OCI-LY1 (cell line): Measurements from ENCODE around the gene STX8.

ENCODE experiments used
- H2AFZ ChIP-seq: fragments of 200-600 bp; sonication (generic), shearing (Covaris generic); 2 replicates; pipeline ENCODE4 v1.6.0; 2014; ENCODE audit warnings: antibody characterized with exemption, mild to moderate bottlenecking, low read length
- H3F3A ChIP-seq: fragments of 200-600 bp; sonication (generic), shearing (Covaris generic); 2 replicates; pipeline ENCODE4 v1.6.0; 2014; ENCODE audit warnings: mild to moderate bottlenecking, antibody characterized with exemption, low read length, moderate library complexity; ENCODE audit not compliant: insufficient read depth
- H3K27ac ChIP-seq: fragments of 200-600 bp; sonication (generic); 2 replicates; pipeline ENCODE4 v1.5.1; 2014; ENCODE audit warnings: low read length, mixed run types, mild to moderate bottlenecking, low read depth; ENCODE audit not compliant: poor library complexity, severe bottlenecking
- H3K27me3 ChIP-seq: fragments of 200-600 bp; sonication (generic); 2 replicates; pipeline ENCODE4 v1.6.0; 2014; ENCODE audit warnings: antibody characterized with exemption, mild to moderate bottlenecking, low read length, moderate library complexity; ENCODE audit not compliant: insufficient read depth
- H3K36me3 ChIP-seq: fragments of 200-600 bp; sonication (generic); 2 replicates; pipeline ENCODE4 v1.6.1; 2014; ENCODE audit warnings: mild to moderate bottlenecking, antibody characterized with exemption, low read length, moderate library complexity, mixed read lengths; ENCODE audit not compliant: insufficient read depth
- H3K4me1 ChIP-seq: fragments of 200-600 bp; sonication (generic); 2 replicates; pipeline ENCODE4 v1.5.1; 2014; ENCODE audit warnings: mild to moderate bottlenecking, low read length, moderate library complexity; ENCODE audit not compliant: insufficient read depth, severe bottlenecking
- H3K4me2 ChIP-seq: fragments of 200-600 bp; sonication (generic), shearing (Covaris generic); 2 replicates; pipeline ENCODE4 v1.6.1; 2014; ENCODE audit warnings: low read length
- H3K4me3 ChIP-seq: fragments of 200-600 bp; sonication (generic); 2 replicates; pipeline ENCODE4 v1.5.1; 2014; ENCODE audit warnings: low read length, low read depth, mild to moderate bottlenecking, mixed read lengths; ENCODE audit not compliant: poor library complexity, severe bottlenecking
- H3K79me2 ChIP-seq: fragments of 200-600 bp; shearing (Covaris generic); 2 replicates; pipeline ENCODE4 v1.6.1; 2016; ENCODE audit warnings: mixed run types, low read length, mixed read lengths; ENCODE audit not compliant: insufficient read depth
- H3K9ac ChIP-seq: fragments of 200-600 bp; sonication (generic), shearing (Covaris generic); 2 replicates; pipeline ENCODE4 v1.6.1; 2014; ENCODE audit warnings: mild to moderate bottlenecking, low read length, mixed read lengths
- H3K9me2 ChIP-seq: fragments of 200-600 bp; sonication (generic), shearing (Covaris generic); 2 replicates; pipeline ENCODE4 v1.6.1; 2014; ENCODE audit warnings: low read depth, mild to moderate bottlenecking, low read length, mixed read lengths
- H3K9me3 ChIP-seq: fragments of 200-600 bp; shearing (Covaris generic); 2 replicates; pipeline ENCODE4 v1.6.1; 2014; ENCODE audit warnings: low read length, mixed read lengths
- H4K20me1 ChIP-seq: fragments of 200-600 bp; sonication (generic), shearing (Covaris generic); 2 replicates; pipeline ENCODE4 v1.6.0; 2016; ENCODE audit warnings: mild to moderate bottlenecking, low read length; ENCODE audit not compliant: insufficient read depth
- EZH2 ChIP-seq: fragments of 200-600 bp; sonication (generic), shearing (Covaris generic); IDR thresholded peaks from 2 replicates; pipeline ENCODE4 v1.8.0; 2017; ENCODE audit warnings: borderline replicate concordance, mixed run types, mild to moderate bottlenecking, antibody characterized with exemption, low read length, moderate library complexity, mixed read lengths
- TF ChIP-seq, protein P1 (sequence below): fragments of 200-600 bp; sonication (generic), shearing (Covaris generic); IDR thresholded peaks from 2 replicates; pipeline ENCODE4 v1.5.1; 2017; ENCODE audit warnings: mild to moderate bottlenecking, antibody characterized with exemption, low read length, moderate library complexity, mixed read lengths

STX8 gene

DNA sequence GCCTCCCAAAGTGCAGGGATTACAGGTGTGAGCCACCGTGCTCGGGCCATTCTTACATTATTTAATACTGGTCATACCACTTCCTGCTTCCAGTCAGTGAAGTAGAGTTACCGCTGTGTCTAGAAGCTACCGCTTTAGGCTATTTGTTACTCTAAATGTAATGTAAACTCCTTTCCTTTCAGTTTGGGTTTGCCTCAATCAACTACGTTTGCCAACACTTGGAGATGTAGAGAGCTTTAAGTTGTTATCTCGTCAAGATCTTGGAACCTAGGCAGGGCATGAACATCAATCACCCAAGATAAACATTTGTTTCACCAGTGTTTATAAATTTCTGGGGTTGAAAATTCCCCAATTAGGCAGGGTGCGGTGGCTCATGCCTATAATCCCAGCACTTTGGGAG, 275.9 kb downstream of the STX8 start:
- no peak overlapping the region for H3K4me3 ChIP-seq
- H3F3A ChIP-seq: no peaks in the 10 kb centered on the region
- no peak overlapping the region for H3K4me2 ChIP-seq
- H3K27ac ChIP-seq: no peak overlapping the region
- H3K27me3 ChIP-seq: no peaks in the 10 kb centered on the region
- no peaks in the 10 kb centered on the region for H3K4me1 ChIP-seq
- no peaks in the 10 kb centered on the region for H3K9me2 ChIP-seq
- no peaks in the 10 kb centered on the region for H4K20me1 ChIP-seq
- no peak overlapping the region for H3K9ac ChIP-seq
- no peaks in the 10 kb centered on the region for H3K79me2 ChIP-seq
- no peaks in the 10 kb centered on the region for H3K36me3 ChIP-seq
- no peak overlapping the region for H2AFZ ChIP-seq
- TF ChIP-seq, protein P1, sequence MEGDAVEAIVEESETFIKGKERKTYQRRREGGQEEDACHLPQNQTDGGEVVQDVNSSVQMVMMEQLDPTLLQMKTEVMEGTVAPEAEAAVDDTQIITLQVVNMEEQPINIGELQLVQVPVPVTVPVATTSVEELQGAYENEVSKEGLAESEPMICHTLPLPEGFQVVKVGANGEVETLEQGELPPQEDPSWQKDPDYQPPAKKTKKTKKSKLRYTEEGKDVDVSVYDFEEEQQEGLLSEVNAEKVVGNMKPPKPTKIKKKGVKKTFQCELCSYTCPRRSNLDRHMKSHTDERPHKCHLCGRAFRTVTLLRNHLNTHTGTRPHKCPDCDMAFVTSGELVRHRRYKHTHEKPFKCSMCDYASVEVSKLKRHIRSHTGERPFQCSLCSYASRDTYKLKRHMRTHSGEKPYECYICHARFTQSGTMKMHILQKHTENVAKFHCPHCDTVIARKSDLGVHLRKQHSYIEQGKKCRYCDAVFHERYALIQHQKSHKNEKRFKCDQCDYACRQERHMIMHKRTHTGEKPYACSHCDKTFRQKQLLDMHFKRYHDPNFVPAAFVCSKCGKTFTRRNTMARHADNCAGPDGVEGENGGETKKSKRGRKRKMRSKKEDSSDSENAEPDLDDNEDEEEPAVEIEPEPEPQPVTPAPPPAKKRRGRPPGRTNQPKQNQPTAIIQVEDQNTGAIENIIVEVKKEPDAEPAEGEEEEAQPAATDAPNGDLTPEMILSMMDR: no peak
- TF ChIP-seq EZH2: no peak
- no peaks in the 10 kb centered on the region for H3K9me3 ChIP-seq

GRCh38 chr17:9298776-9299295, 276.8 kb downstream of the STX8 start:
- Histone ChIP-seq H3K9me2 (no peaks in the 10 kb centered on the region), H3K4me2 (no peak overlapping the region), H3K27me3 (no peaks in the 10 kb centered on the region), H3K36me3 (no peaks in the 10 kb centered on the region), H3K9ac (no peak overlapping the region), H3K79me2 (no peaks in the 10 kb centered on the region), H3F3A (no peaks in the 10 kb centered on the region), H3K4me1 (no peaks in the 10 kb centered on the region), H3K4me3 (no peak overlapping the region), H3K9me3 (no peaks in the 10 kb centered on the region), H4K20me1 (no peaks in the 10 kb centered on the region), H3K27ac (no peak overlapping the region), H2AFZ (no peak overlapping the region)
- no peak for TF ChIP-seq EZH2
- TF ChIP-seq, protein P1: no peak

DNA sequence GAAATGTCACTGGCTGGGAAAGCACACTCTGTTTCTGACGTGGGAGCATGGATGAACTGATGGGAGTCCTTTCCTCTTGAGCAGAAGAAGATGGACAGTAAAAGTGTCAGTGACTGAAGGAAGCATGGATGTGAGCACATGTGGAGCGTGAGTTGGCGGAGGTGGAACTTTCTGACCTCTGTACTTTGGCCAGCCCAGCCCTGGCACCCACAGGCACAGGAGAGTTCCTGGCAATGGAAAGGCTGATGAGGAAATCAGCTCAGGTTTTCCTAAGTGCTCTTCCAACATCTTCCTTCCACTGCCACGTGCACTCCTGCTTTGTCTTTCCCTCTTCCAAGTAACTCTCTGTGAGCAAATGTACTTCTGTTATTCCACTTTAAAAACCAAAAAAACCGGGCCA, 277.5 kb downstream of the STX8 start:
- Histone ChIP-seq H3K79me2 (no peaks in the 10 kb centered on the region), H3K4me3 (no peak overlapping the region), H3K9me2 (no peaks in the 10 kb centered on the region), H3K36me3 (no peaks in the 10 kb centered on the region), H3K4me2 (no peak overlapping the region), H4K20me1 (no peaks in the 10 kb centered on the region), H2AFZ (no peak overlapping the region), H3K9ac (no peak overlapping the region), H3K4me1 (no peaks in the 10 kb centered on the region), H3K27ac (no peak overlapping the region), H3K27me3 (no peaks in the 10 kb centered on the region), H3F3A (no peaks in the 10 kb centered on the region), H3K9me3 (no peaks in the 10 kb centered on the region)
- no peak for TF ChIP-seq EZH2
- TF ChIP-seq, protein P1: no peak
